Lung (tissue), 12 donors: Measurements from ENCODE around the gene FNDC11. TPM values are rescaled to one million over a fixed set of nuclear protein-coding genes. Genes with fewer than 3 reads are reported as not detected.

Experiments used
- ATAC-seq: fragments of 200-7000 bp; cut with Tn5 transposase; one replicate; pipeline ENCODE4 v1.9.1; 2020; ENCODE audit warnings: moderate number of reproducible peaks; ENCODE audit not compliant: insufficient read depth, low FRiP score
- DNase-seq, 3 donors: peaks; one replicate each; pipeline ENCODE4 v3.0.0-alpha.2; 2013 to 2017
- H3K27ac ChIP-seq, 2 donors: one replicate each; pipeline ENCODE4 v1.5.1; 2013; ENCODE audit warnings: mild to moderate bottlenecking in 2 of 2, moderate library complexity in 2 of 2, control low read depth in 1 of 2, inconsistent platforms in 1 of 2, low read depth in 1 of 2, low read length in 1 of 2
- H3K27me3 ChIP-seq, 3 donors: one replicate each; pipeline ENCODE4 v1.5.1; 2013; ENCODE audit warnings: low read length in 2 of 3; ENCODE audit not compliant: control insufficient read depth in 3 of 3, insufficient read depth in 3 of 3
- H3K36me3 ChIP-seq, 4 donors: one replicate each; pipeline ENCODE4 v1.5.1; 2013; ENCODE audit warnings: low read length in 4 of 4, mild to moderate bottlenecking in 1 of 4, moderate library complexity in 1 of 4; ENCODE audit not compliant: control insufficient read depth in 4 of 4, insufficient read depth in 4 of 4
- H3K4me1 ChIP-seq, 5 donors: one replicate each; pipeline ENCODE4 v1.5.1; 2013; ENCODE audit warnings: low read length in 5 of 5, mild to moderate bottlenecking in 2 of 5, moderate library complexity in 1 of 5; ENCODE audit not compliant: control insufficient read depth in 5 of 5, insufficient read depth in 5 of 5
- H3K4me3 ChIP-seq: one replicate; pipeline ENCODE4 v1.5.1; 2013; ENCODE audit warnings: mild to moderate bottlenecking, control low read depth, moderate library complexity
- H3K9ac ChIP-seq, 2 donors: one replicate each; pipeline ENCODE4 v1.5.1; 2013; ENCODE audit warnings: low read length in 2 of 2, control low read depth in 1 of 2; ENCODE audit not compliant: insufficient read depth in 1 of 2
- H3K9me3 ChIP-seq, 4 donors: one replicate each; pipeline ENCODE4 v1.5.1; 2013; ENCODE audit warnings: low read length in 3 of 4, mild to moderate bottlenecking in 1 of 4, moderate library complexity in 1 of 4; ENCODE audit not compliant: control insufficient read depth in 4 of 4, insufficient read depth in 3 of 4
- CTCF ChIP-seq: IDR thresholded peaks from 2 replicates; pipeline ENCODE4 v1.5.1; 2012; ENCODE audit warnings: mild to moderate bottlenecking; ENCODE audit errors: control extremely low read depth, extremely low read depth
- WGBS, 2 donors: extraction: QIAGEN DNeasy Blood & Tissue Kit; methylation state at CpG; one replicate each; pipeline ENCODE4 v1.1.7; 2013; 5-methylcytosine and 5-hydroxymethylcytosine counted together
- polyA plus RNA-seq, 2 donors: library from polyadenylated mRNA; stranded (reverse); fragments of 200-250 nt; gene quantifications; one replicate each; pipeline ENCODE4 v1.2.1, GENCODE V29; 2013
- total RNA-seq, 2 donors: library from RNA; depleted of rRNA in 1 of 2; stranded (reverse); fragments of >200 nt in 1 of 2; gene quantifications; one replicate each; pipeline ENCODE4 v1.2.1, GENCODE V29; 2014 to 2021
- donor health status: control.
- donor health status: control.
- donor health status: Bipolar disorder and iron deficiency.
- donor health status: healthy.
- donor health status: DM: yes; HTN: yes; CAD: no.

Gene FNDC11
- total and polyA plus RNA-seq, 4 donors, result 1.0 to 3.2 (median 2.3) TPM

GRCh38 chr20:63595416-63596127, 41.6 kb downstream of the FNDC11 start:
- Histone ChIP-seq H3K9ac (no peak overlapping the region), H3K36me3 (peaks cover 11 to 54% (median 18%) of the 10 kb centered on the region in 4 donors), H3K9me3 (no peaks in the 10 kb centered on the region), H3K4me1 (no peaks in the 10 kb centered on the region), H3K4me3 (no peak overlapping the region), H3K27me3 (no peaks in the 10 kb centered on the region), H3K27ac (no peak overlapping the region)
- DNase-seq (no peak), ATAC-seq (no peak)
- TF ChIP-seq CTCF, result no peak
- 94 to 96% methylated on average over 29 to 30 of the region's 30 CpGs for WGBS, 2 donors

- Histone ChIP-seq H3K27me3 (no peaks in the 10 kb centered on the region), H3K36me3 (peaks cover 14 to 51% (median 20%) of the 10 kb centered on the region in 4 donors), H3K9ac (no peak overlapping the region), H3K4me1 (no peaks in the 10 kb centered on the region), H3K27ac (no peak overlapping the region), H3K9me3 (no peaks in the 10 kb centered on the region), H3K4me3 (no peak overlapping the region)
- ATAC-seq (no peak), DNase-seq (no peak)
- no peak for TF ChIP-seq CTCF
- WGBS, 2 donors, result 95 to 98% methylated on average over 6 of the region's 6 CpGs
Observed at GRCh38 chr20:63596423-63596822, 42.5 kb downstream of the FNDC11 start.

DNA sequence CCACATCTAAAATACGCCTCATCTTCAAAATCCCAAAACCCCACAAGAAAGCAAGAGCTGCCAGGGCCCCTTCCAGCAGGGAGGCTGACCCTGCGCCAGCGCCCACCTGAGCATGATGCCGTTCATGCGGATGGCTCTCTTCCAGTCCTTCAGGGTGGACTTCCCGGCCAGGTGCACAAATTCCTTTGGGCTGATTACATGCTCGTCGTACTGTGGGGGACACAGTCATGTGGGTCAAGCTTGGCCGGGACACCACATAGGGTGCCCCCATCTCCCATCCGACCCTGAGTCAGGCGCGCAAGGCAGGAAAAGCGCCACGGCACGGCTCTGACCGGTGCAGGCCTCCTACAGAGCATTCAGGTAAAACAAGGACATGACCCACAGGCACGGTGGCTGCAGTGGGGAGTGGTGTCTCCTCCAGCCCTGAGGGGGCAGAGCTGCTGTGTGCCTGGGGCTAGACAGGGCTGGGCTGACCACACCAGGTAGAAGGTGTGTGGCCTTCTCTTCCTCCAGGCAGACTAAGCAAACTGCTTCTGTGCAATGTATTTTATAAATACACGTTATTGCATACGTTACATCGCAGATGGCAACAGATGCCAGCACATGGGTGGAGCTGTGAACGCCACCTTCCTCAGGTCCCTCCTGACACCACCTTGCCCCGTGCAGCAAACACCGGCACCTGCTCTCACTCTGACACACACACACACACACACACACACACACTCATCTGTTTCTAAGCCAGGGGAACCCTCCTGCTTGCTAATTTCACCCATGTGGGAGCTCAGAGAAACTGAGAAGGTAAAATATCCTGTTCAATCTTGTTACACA, 43.9 kb downstream of the FNDC11 start:
- Histone ChIP-seq H3K9me3 (no peaks in the 10 kb centered on the region), H3K4me3 (no peak overlapping the region), H3K4me1 (no peaks in the 10 kb centered on the region), H3K36me3 (peaks cover 22 to 45% (median 27%) of the 10 kb centered on the region in 4 donors), H3K27ac (no peak overlapping the region), H3K27me3 (no peaks in the 10 kb centered on the region), H3K9ac (no peak overlapping the region)
- WGBS, 2 donors, result 89 to 90% methylated on average over 23 of the region's 23 CpGs
- ATAC-seq, result no peak
- no peak for DNase-seq
- TF ChIP-seq CTCF, result no peak
